Ureter (tissue), 1 donor: ENCODE results near the gene MAP3K4. TPM values are rescaled to one million over a fixed set of nuclear protein-coding genes. Genes with fewer than 3 reads are reported as not detected.

Source experiments
- DNase-seq: peaks from one replicate; pipeline ENCODE4 v3.0.0-alpha.2; 2020; ENCODE audit warnings: low spot score
- total RNA-seq: library from RNA; stranded (reverse); gene quantifications from one replicate; pipeline ENCODE4 v1.2.4, GENCODE V29; 2023
- donor health status: DM: yes; HTN: yes; CAD: no.

Gene MAP3K4
- total RNA-seq, 1 donor from 2014 or later = 89.8 TPM

GRCh38 chr6:161035981-161036263, 44.4 kb downstream of the MAP3K4 start:
- no peak for DNase-seq

GRCh38 chr6:161037873-161038228, 46.3 kb downstream of the MAP3K4 start:
- DNase-seq = no peak

GRCh38 chr6:161038229-161039031, 46.9 kb downstream of the MAP3K4 start:
- no peak for DNase-seq

- no peak for DNase-seq
Observed at GRCh38 chr6:161041274-161041673, 49.7 kb downstream of the MAP3K4 start.

- no peak for DNase-seq
Observed at GRCh38 chr6:161044335-161044734, 52.8 kb downstream of the MAP3K4 start.

- no peak for DNase-seq
Observed at GRCh38 chr6:161048641-161049040, 57.1 kb downstream of the MAP3K4 start.

GRCh38 chr6:161050134-161050765, 58.7 kb downstream of the MAP3K4 start:
- DNase-seq = no peak

GRCh38 chr6:161053103-161053502, 61.5 kb downstream of the MAP3K4 start:
- no peak for DNase-seq

- DNase-seq = no peak
Observed at GRCh38 chr6:161054876-161055275, 63.3 kb downstream of the MAP3K4 start.

GRCh38 chr6:161056451-161056850, 64.9 kb downstream of the MAP3K4 start:
- DNase-seq = no peak

GRCh38 chr6:161057103-161058091, 65.8 kb downstream of the MAP3K4 start:
- no peak for DNase-seq

- DNase-seq = no peak
Observed at GRCh38 chr6:161058741-161059140, 67.2 kb downstream of the MAP3K4 start.

- DNase-seq = no peak
Observed at GRCh38 chr6:161061576-161061975, 70.0 kb downstream of the MAP3K4 start.

GRCh38 chr6:161064915-161065314, 73.3 kb downstream of the MAP3K4 start:
- no peak for DNase-seq

- no peak for DNase-seq
Observed at GRCh38 chr6:161066511-161066910, 74.9 kb downstream of the MAP3K4 start.

GRCh38 chr6:161067749-161068148, 76.2 kb downstream of the MAP3K4 start:
- DNase-seq = no peak

GRCh38 chr6:161068321-161068741, 76.8 kb downstream of the MAP3K4 start:
- DNase-seq = no peak

- no peak for DNase-seq
Observed at GRCh38 chr6:161073930-161074329, 82.4 kb downstream of the MAP3K4 start.

- no peak for DNase-seq
Observed at GRCh38 chr6:161074496-161075121, 83.0 kb downstream of the MAP3K4 start.

- no peak for DNase-seq
Observed at GRCh38 chr6:161076181-161076677, 84.7 kb downstream of the MAP3K4 start.

GRCh38 chr6:161079566-161080262, 88.1 kb downstream of the MAP3K4 start:
- no peak for DNase-seq
